PC-3 (cell line): ENCODE data around the gene TMED6. TPM values are rescaled to one million over a fixed set of nuclear protein-coding genes. Genes with fewer than 3 reads are reported as not detected.

Experiments
- ATAC-seq: fragments of 200-7000 bp; cut with Tn5 transposase; 2 replicates; pipeline ENCODE4 v1.9.1; 2020; ENCODE audit warnings: mild to moderate bottlenecking, moderate library complexity
- BruUV-seq: library from RNA; stranded (reverse); fragments of 400-500 nt; replicated peaks from 2 replicates; lab custom pipeline; 2021; lab: Mats Ljungman, UMichigan
- CTCF ChIA-PET: fragments of 300-600 bp; sonication (Branson Sonifier 250); formaldehyde crosslinking; loops from one replicate; lab custom pipeline; 2022; ENCODE audit warnings: antibody characterized with exemption; lab: Charles Lee
- POLR2A ChIA-PET: fragments of 300-600 bp; sonication (Branson Sonifier 250); formaldehyde crosslinking; loops from one replicate; lab custom pipeline; 2022; ENCODE audit warnings: antibody characterized with exemption; ENCODE audit not compliant: unreplicated experiment; lab: Charles Lee
- DNase-seq: peaks from one replicate; pipeline ENCODE4 v3.0.0-alpha.2; 2015
- H2AFZ ChIP-seq: fragments of 300-600 bp; sonication (generic); 2 replicates; pipeline ENCODE4 v1.6.0; 2016; ENCODE audit warnings: antibody characterized with exemption, low read length
- H3F3A ChIP-seq: fragments of 300-600 bp; sonication (generic); one replicate; pipeline ENCODE4 v1.6.0; 2017; ENCODE audit warnings: antibody characterized with exemption, low read length, control low read depth, mild to moderate bottlenecking; ENCODE audit not compliant: unreplicated experiment
- H3K27ac ChIP-seq: fragments of 300-600 bp; sonication (generic); 2 replicates; pipeline ENCODE4 v1.5.1; 2016; ENCODE audit warnings: mild to moderate bottlenecking, low read length
- H3K27me3 ChIP-seq: fragments of 300-600 bp; sonication (generic); 2 replicates; pipeline ENCODE4 v1.6.1; 2016; ENCODE audit warnings: low read length, mixed read lengths
- H3K36me3 ChIP-seq: fragments of 300-600 bp; sonication (generic); 2 replicates; pipeline ENCODE4 v1.6.1; 2016; ENCODE audit warnings: low read depth, mixed run types, low read length, mixed read lengths
- H3K4me1 ChIP-seq: fragments of 300-600 bp; sonication (generic); 2 replicates; pipeline ENCODE4 v1.5.1; 2016; ENCODE audit warnings: low read length; ENCODE audit not compliant: insufficient read depth
- H3K4me2 ChIP-seq: fragments of 300-600 bp; sonication (generic); 2 replicates; pipeline ENCODE4 v1.6.0; 2016; ENCODE audit warnings: low read length
- H3K4me3 ChIP-seq: fragments of 300-600 bp; sonication (generic); 2 replicates; pipeline ENCODE4 v1.5.1; 2016; ENCODE audit warnings: mild to moderate bottlenecking, low read length, mixed read lengths
- H3K79me2 ChIP-seq: fragments of 300-600 bp; sonication (generic); 2 replicates; pipeline ENCODE4 v1.6.1; 2017; ENCODE audit warnings: low read length, mixed read lengths
- H3K9ac ChIP-seq: fragments of 300-600 bp; sonication (generic); 2 replicates; pipeline ENCODE4 v1.6.0; 2016; ENCODE audit warnings: mild to moderate bottlenecking, low read length
- H3K9me2 ChIP-seq: fragments of 300-600 bp; sonication (generic); replicated peaks from 2 replicates; pipeline ENCODE4 v1.6.1; 2016; ENCODE audit warnings: mixed run types, low read length, mixed read lengths
- H3K9me3 ChIP-seq: fragments of 300-600 bp; sonication (generic); 2 replicates; pipeline ENCODE4 v1.6.1; 2016; ENCODE audit warnings: low read length, mixed read lengths
- H4K20me1 ChIP-seq: fragments of 300-600 bp; sonication (generic); 2 replicates; pipeline ENCODE4 v1.6.1; 2016; ENCODE audit warnings: low read length, mixed read lengths
- CTCF ChIP-seq: fragments of 300-600 bp; sonication (generic); conservative IDR thresholded peaks from 2 replicates; pipeline ENCODE4 v1.5.1; 2017; ENCODE audit warnings: antibody characterized with exemption, low read depth, mild to moderate bottlenecking, low read length
- EZH2 ChIP-seq: fragments of 300-600 bp; sonication (generic); IDR thresholded peaks from one replicate; pipeline ENCODE4 v1.6.1; 2017; ENCODE audit warnings: antibody characterized with exemption, mild to moderate bottlenecking, low read length; ENCODE audit not compliant: unreplicated experiment
- EZH2phosphoT487 ChIP-seq: fragments of 300-600 bp; sonication (generic); IDR thresholded peaks from 2 replicates; pipeline ENCODE4 v1.6.1; 2018; ENCODE audit warnings: mild to moderate bottlenecking, antibody characterized with exemption, low read length, borderline replicate concordance
- intact Hi-C: fragments of 100-400 bp; cut with micrococcal nuclease; formaldehyde crosslinking; loops from 2 replicates; pipeline ENCODE4 v1.9.0; 2023
- total RNA-seq: library from RNA; depleted of rRNA; stranded (reverse); fragments of >200 nt; gene quantifications from 2 replicates; pipeline ENCODE4 v1.2.3, GENCODE V29; 2014

The TMED6 gene
- total RNA-seq, 1 experiment from 2014 or later = not detected

- H3K79me2 ChIP-seq = peaks cover 46% of the 10 kb centered on the region
- no peak overlapping the region for H2AFZ ChIP-seq
- BruUV-seq = no TSS peak
- H3K9me3 ChIP-seq = no peaks in the 10 kb centered on the region
- H4K20me1 ChIP-seq = no peaks in the 10 kb centered on the region
- H3K4me1 ChIP-seq = peaks cover 8% of the 10 kb centered on the region
- H3K4me3 ChIP-seq = no peak overlapping the region
- no peaks in the 10 kb centered on the region for H3K27me3 ChIP-seq
- TF ChIP-seq EZH2 (no peak), CTCF (no peak), EZH2phosphoT487 (no peak)
- POLR2A ChIA-PET = interaction anchor here (0.7 kb wide), 1 partner anchor 214 kb away, joined by 4 read pairs; no protein-coding TSS in a partner anchor
- intact Hi-C loops = no loop called here
- no peaks in the 10 kb centered on the region for H3F3A ChIP-seq
- H3K9me2 ChIP-seq = no peaks in the 10 kb centered on the region
- no peak overlapping the region for H3K9ac ChIP-seq
- H3K4me2 ChIP-seq = no peak overlapping the region
- peaks cover 36% of the 10 kb centered on the region for H3K36me3 ChIP-seq
- ATAC-seq = no peak
- no peak for DNase-seq
- H3K27ac ChIP-seq = no peak overlapping the region
- CTCF ChIA-PET = interaction anchor here (0.7 kb wide), 1 partner anchor 17 kb away, joined by 8 read pairs; no protein-coding TSS in a partner anchor
These were observed 29.6 kb upstream of the TMED6 start for GRCh38 chr16:69381231-69381630.

- H3K36me3 ChIP-seq = peaks cover 33% of the 10 kb centered on the region
- H3K9me3 ChIP-seq = no peaks in the 10 kb centered on the region
- TF ChIP-seq CTCF (no peak), EZH2phosphoT487 (no peak), EZH2 (no peak)
- no peak overlapping the region for H3K27ac ChIP-seq
- no peak overlapping the region for H2AFZ ChIP-seq
- POLR2A ChIA-PET = interaction anchor here (0.6 kb wide), 1 partner anchor 281 kb away, joined by 13 read pairs; no protein-coding TSS in a partner anchor
- no peaks in the 10 kb centered on the region for H4K20me1 ChIP-seq
- no peak overlapping the region for H3K9ac ChIP-seq
- H3K9me2 ChIP-seq = no peaks in the 10 kb centered on the region
- DNase-seq (no peak), ATAC-seq (no peak)
- H3K4me3 ChIP-seq = no peak overlapping the region
- CTCF ChIA-PET = no interaction called here
- H3K4me1 ChIP-seq = no peaks in the 10 kb centered on the region
- H3K79me2 ChIP-seq = peaks cover 28% of the 10 kb centered on the region
- no peaks in the 10 kb centered on the region for H3K27me3 ChIP-seq
- H3K4me2 ChIP-seq = no peak overlapping the region
- intact Hi-C loops = no loop called here
- no peaks in the 10 kb centered on the region for H3F3A ChIP-seq
- no TSS peak for BruUV-seq
These were observed 27.2 kb upstream of the TMED6 start for GRCh38 chr16:69378760-69379159.

GRCh38 chr16:69378036-69378435 lies 26.4 kb upstream of the TMED6 start:
- no peak overlapping the region for H2AFZ ChIP-seq
- H3K79me2 ChIP-seq = peaks cover 21% of the 10 kb centered on the region
- POLR2A ChIA-PET = no interaction called here
- intact Hi-C loops = no loop called here
- no peak overlapping the region for H3K4me2 ChIP-seq
- no peaks in the 10 kb centered on the region for H3K4me1 ChIP-seq
- H3K27me3 ChIP-seq = no peaks in the 10 kb centered on the region
- H3F3A ChIP-seq = no peaks in the 10 kb centered on the region
- no peaks in the 10 kb centered on the region for H3K9me3 ChIP-seq
- H3K9me2 ChIP-seq = no peaks in the 10 kb centered on the region
- no TSS peak for BruUV-seq
- no peak overlapping the region for H3K9ac ChIP-seq
- H3K36me3 ChIP-seq = peaks cover 29% of the 10 kb centered on the region
- H3K4me3 ChIP-seq = no peak overlapping the region
- H3K27ac ChIP-seq = no peak overlapping the region
- no peaks in the 10 kb centered on the region for H4K20me1 ChIP-seq
- no peak for DNase-seq
- CTCF ChIA-PET = no interaction called here
- TF ChIP-seq EZH2phosphoT487 (no peak), CTCF (no peak), EZH2 (no peak)
- no peak for ATAC-seq
